HG02759 (cell line): ENCODE results near the gene NCAPD2.
"Not testable (repeated sequence)": the region's sequence is repeated elsewhere in the genome, so short reads cannot be mapped to it uniquely, and the experiment has no call there.

Experiments used
- ATAC-seq: cut with Tn5 transposase; IDR thresholded peaks from one replicate; pipeline ENCODE4 v1.9.1; 2021; ENCODE audit warnings: mild to moderate bottlenecking, moderate library complexity; ENCODE audit not compliant: unreplicated experiment

NCAPD2 gene

GRCh38 chr12:6532051-6532926, 38.4 kb downstream of the NCAPD2 start:
- ATAC-seq = no peak

GRCh38 chr12:6532927-6533652, 39.2 kb downstream of the NCAPD2 start:
- ATAC-seq = peak; percentile 16

- ATAC-seq = peak; percentile 7
These were observed 39.7 kb downstream of the NCAPD2 start for GRCh38 chr12:6533653-6533922.

- peak; percentile 69 for ATAC-seq
These were observed 40.2 kb downstream of the NCAPD2 start, which contains the start of gene GAPDH for GRCh38 chr12:6533923-6534694. Gene GAPDH (plus strand): TSS chr12:6534517. CDS start chr12:6534833, 316 bp downstream.

- no peak for ATAC-seq
These were observed 40.7 kb downstream of the NCAPD2 start for GRCh38 chr12:6534695-6534944.

- peak; percentile 4 for ATAC-seq
These were observed 41.2 kb downstream of the NCAPD2 start for GRCh38 chr12:6534945-6535696.

- no peak for ATAC-seq
These were observed 41.7 kb downstream of the NCAPD2 start for GRCh38 chr12:6535697-6535946.

GRCh38 chr12:6535960-6536847, 42.3 kb downstream of the NCAPD2 start:
- ATAC-seq = no peak

- ATAC-seq = no peak
These were observed 43.1 kb downstream of the NCAPD2 start for GRCh38 chr12:6536894-6537579.

GRCh38 chr12:6537580-6538419, 43.9 kb downstream of the NCAPD2 start:
- not testable (repeated sequence) for ATAC-seq

GRCh38 chr12:6538420-6539313, 44.8 kb downstream of the NCAPD2 start:
- ATAC-seq = no peak

- ATAC-seq = no peak
These were observed 45.4 kb downstream of the NCAPD2 start for GRCh38 chr12:6539314-6539682.

GRCh38 chr12:6539707-6540134, 45.8 kb downstream of the NCAPD2 start:
- ATAC-seq = no peak

GRCh38 chr12:6540181-6540877, 46.4 kb downstream of the NCAPD2 start:
- no peak for ATAC-seq

- ATAC-seq = no peak
These were observed 47.7 kb downstream of the NCAPD2 start for GRCh38 chr12:6541371-6542165.

GRCh38 chr12:6542209-6543009, 48.5 kb downstream of the NCAPD2 start:
- no peak for ATAC-seq
